ENCODE measurements around the gene MICAL3.

- TF ChIP-seq KLF6 (CRISPR knock-in tag; IDR thresholded peaks at IDR 0.05; ENCODE audit: borderline replicate concordance) (no peak), ZNF76 (CRISPR knock-in tag; IDR thresholded peaks at IDR 0.05; ENCODE audit: borderline replicate concordance) (no peak), RAD21 (CRISPR knock-in tag; conservative IDR thresholded peaks at IDR 0.05 in 1 of 2, IDR thresholded peaks at IDR 0.05 in 1 of 2) (no peak), TSHZ1 (CRISPR knock-in tag; IDR thresholded peaks at IDR 0.05) (no peak), ZNF57 (CRISPR knock-in tag; IDR thresholded peaks at IDR 0.05) (no peak), FOXA1 (IDR thresholded peaks at IDR 0.05; ENCODE audit: borderline replicate concordance) (no peak)
- TF ChIP-seq, protein P1, sequence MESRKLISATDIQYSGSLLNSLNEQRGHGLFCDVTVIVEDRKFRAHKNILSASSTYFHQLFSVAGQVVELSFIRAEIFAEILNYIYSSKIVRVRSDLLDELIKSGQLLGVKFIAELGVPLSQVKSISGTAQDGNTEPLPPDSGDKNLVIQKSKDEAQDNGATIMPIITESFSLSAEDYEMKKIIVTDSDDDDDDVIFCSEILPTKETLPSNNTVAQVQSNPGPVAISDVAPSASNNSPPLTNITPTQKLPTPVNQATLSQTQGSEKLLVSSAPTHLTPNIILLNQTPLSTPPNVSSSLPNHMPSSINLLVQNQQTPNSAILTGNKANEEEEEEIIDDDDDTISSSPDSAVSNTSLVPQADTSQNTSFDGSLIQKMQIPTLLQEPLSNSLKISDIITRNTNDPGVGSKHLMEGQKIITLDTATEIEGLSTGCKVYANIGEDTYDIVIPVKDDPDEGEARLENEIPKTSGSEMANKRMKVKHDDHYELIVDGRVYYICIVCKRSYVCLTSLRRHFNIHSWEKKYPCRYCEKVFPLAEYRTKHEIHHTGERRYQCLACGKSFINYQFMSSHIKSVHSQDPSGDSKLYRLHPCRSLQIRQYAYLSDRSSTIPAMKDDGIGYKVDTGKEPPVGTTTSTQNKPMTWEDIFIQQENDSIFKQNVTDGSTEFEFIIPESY (CRISPR knock-in tag; IDR thresholded peaks at IDR 0.05): no peak
- TF ChIP-seq, protein P2, sequence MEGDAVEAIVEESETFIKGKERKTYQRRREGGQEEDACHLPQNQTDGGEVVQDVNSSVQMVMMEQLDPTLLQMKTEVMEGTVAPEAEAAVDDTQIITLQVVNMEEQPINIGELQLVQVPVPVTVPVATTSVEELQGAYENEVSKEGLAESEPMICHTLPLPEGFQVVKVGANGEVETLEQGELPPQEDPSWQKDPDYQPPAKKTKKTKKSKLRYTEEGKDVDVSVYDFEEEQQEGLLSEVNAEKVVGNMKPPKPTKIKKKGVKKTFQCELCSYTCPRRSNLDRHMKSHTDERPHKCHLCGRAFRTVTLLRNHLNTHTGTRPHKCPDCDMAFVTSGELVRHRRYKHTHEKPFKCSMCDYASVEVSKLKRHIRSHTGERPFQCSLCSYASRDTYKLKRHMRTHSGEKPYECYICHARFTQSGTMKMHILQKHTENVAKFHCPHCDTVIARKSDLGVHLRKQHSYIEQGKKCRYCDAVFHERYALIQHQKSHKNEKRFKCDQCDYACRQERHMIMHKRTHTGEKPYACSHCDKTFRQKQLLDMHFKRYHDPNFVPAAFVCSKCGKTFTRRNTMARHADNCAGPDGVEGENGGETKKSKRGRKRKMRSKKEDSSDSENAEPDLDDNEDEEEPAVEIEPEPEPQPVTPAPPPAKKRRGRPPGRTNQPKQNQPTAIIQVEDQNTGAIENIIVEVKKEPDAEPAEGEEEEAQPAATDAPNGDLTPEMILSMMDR (IDR thresholded peaks at IDR 0.05 in 2 of 3, conservative IDR thresholded peaks at IDR 0.05 in 1 of 3; ENCODE audit: insufficient read depth in 2 of 3, low read depth in 1 of 3, low read length in 3 of 3): no peak
- TF ChIP-seq, protein P3, sequence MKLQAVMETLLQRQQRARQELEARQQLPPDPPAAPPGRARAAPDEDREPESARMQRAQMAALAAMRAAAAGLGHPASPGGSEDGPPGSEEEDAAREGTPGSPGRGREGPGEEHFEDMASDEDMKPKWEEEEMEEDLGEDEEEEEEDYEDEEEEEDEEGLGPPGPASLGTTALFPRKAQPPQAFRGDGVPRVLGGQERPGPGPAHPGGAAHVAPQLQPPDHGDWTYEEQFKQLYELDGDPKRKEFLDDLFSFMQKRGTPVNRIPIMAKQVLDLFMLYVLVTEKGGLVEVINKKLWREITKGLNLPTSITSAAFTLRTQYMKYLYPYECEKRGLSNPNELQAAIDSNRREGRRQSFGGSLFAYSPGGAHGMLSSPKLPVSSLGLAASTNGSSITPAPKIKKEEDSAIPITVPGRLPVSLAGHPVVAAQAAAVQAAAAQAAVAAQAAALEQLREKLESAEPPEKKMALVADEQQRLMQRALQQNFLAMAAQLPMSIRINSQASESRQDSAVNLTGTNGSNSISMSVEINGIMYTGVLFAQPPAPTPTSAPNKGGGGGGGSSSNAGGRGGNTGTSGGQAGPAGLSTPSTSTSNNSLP (IDR thresholded peaks at IDR 0.05; ENCODE audit: borderline replicate concordance, low read depth, low read length): no peak
- TF ChIP-seq, protein P4, sequence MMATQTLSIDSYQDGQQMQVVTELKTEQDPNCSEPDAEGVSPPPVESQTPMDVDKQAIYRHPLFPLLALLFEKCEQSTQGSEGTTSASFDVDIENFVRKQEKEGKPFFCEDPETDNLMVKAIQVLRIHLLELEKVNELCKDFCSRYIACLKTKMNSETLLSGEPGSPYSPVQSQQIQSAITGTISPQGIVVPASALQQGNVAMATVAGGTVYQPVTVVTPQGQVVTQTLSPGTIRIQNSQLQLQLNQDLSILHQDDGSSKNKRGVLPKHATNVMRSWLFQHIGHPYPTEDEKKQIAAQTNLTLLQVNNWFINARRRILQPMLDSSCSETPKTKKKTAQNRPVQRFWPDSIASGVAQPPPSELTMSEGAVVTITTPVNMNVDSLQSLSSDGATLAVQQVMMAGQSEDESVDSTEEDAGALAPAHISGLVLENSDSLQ (IDR thresholded peaks at IDR 0.05): no peak
- TF ChIP-seq, protein P5, sequence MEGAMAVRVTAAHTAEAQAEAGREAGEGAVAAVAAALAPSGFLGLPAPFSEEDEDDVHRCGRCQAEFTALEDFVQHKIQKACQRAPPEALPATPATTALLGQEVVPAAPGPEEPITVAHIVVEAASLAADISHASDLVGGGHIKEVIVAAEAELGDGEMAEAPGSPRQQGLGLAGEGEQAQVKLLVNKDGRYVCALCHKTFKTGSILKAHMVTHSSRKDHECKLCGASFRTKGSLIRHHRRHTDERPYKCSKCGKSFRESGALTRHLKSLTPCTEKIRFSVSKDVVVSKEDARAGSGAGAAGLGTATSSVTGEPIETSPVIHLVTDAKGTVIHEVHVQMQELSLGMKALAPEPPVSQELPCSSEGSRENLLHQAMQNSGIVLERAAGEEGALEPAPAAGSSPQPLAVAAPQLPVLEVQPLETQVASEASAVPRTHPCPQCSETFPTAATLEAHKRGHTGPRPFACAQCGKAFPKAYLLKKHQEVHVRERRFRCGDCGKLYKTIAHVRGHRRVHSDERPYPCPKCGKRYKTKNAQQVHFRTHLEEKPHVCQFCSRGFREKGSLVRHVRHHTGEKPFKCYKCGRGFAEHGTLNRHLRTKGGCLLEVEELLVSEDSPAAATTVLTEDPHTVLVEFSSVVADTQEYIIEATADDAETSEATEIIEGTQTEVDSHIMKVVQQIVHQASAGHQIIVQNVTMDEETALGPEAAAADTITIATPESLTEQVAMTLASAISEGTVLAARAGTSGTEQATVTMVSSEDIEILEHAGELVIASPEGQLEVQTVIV (CRISPR knock-in tag; IDR thresholded peaks at IDR 0.05; ENCODE audit: borderline replicate concordance): no peak
Observed at GRCh38 chr22:17929909-17930308, 94.5 kb downstream of the MICAL3 start.

Measured in K562 (cell line).